HCEC 1CT (cell line): ENCODE results near the gene FRMD5.

ENCODE experiments used
- DNase-seq: peaks from one replicate; pipeline ENCODE4 v3.0.0-alpha.2; 2017

FRMD5 gene

DNA sequence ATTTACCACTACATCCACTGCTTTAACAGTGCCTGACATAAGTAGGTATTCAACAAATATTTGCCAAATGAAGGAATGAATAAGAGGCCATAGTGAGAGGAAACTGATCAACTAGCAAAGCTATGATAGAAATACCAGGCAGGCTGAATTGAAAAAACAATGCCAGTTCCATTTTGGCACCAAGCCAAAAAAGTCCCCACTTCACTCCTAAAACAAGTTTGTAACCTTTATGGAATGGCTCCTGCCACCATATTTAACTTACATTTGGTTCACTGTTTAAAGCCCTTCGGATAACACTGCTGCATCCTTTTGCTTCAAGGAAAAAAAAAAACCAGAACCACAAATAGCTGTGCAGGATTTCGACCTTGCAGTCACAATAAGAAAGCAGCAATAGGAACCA is 166.1 kb downstream of the FRMD5 start:
- no peak for DNase-seq

DNA sequence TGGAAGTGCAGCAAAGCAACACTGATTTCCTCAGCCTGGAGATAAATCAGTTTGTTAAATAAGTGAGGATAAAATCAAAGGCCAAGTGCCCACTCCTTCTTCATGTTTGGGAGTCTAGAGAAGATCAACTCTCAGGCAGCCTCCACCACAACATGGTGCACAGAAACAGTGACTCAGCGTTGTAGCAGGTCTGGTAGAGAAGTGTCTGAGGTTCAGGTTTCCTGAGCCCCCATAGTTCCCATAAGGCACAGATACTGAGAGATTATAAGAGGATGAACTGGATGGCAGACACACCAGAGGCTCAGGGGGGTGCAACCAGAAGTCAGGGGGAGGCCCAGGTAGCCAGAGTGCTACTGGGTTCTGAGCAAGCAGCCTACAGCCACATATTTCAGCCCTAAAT is 166.7 kb downstream of the FRMD5 start:
- DNase-seq = peak; percentile 29

DNA sequence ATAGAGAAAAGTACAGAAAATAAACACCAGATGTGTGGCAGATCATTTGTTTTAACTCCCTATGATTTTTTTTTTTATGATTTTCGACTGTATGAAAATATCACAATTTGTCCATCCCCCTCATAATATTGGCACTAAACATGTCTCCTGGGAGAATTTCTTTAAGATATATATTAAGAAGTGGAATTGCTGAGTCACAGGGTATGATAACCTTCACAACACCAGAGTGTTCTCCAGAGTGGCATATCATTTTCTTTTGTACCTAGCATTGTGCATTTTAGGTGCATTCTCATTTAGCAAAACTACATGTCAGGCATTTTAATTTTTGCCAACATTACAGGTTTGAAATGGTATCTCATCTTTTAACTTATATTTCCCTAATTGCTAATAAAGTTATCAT is 170.9 kb downstream of the FRMD5 start:
- DNase-seq = no peak

DNA sequence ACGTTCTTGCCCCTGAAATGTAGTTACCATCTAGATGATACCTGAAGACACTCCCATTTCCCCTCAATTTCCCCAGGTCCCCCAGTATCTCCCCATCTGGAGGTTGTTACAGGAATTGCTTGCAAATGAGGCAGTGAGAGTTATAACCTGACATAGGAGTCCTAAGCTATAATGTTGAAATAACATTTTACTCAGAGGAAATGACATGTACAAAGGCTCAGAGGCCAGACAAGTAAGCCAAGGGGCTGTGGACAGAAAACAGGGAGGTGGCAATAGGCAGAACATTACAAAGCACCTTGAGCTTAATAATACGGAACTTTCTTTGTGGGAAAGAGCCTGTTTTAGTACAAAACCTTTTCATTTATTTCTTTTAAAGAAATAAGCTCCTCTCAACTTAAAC is 171.9 kb downstream of the FRMD5 start:
- peak; percentile 58 for DNase-seq

DNA sequence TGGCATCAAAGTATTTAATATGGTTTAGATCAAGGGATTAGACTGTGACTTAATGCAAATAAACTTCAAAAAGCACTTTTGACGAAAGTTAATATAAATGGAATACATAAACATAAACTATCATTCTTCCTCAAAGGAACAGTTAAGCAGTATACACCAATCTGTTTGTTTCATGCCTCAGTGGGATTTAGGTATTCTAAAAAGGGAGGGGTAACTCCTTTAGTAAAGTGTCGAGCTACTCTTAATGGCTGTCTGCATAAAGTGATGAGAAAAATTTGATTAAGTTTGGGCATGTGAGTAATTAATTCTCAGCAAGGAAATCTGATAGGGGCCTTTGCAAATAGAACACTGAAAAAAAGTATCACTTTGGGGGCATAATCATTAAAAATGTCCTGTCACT is 176.9 kb downstream of the FRMD5 start:
- no peak for DNase-seq

DNA sequence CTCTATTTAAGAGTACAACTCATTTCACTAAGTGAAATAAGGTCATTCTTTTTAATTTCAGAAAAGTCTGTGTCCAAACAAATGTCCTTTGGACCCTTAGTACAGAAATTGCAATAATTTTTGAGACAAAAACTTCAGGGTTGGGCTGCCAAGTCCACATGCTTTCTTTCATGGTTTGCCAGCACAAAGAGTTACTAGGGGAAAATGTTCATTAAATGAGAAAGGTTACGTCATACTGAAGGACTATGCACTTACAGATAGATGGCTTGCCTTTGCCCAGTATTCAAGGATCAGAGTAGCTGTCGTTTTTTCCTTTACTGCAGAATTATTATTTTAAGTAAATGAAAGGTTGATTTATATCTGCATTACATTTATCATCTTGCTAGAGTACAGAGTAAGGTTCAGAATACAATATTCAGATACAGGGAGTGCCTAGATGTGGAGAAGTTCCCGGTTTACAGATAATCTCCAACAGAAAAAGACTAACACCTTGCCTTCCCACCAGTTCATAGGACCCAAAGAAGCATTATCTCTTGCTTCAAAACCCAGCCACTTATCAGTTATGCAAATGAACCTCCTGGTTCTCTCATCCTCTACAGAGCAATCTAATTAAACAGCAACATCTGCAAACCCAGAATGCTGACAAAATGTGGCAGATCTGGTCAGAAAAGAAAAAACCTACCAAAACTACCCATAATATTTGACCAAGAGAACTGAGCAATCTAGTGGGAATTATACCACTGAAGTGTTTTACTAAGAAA is 179.3 kb downstream of the FRMD5 start:
- no peak for DNase-seq

DNA sequence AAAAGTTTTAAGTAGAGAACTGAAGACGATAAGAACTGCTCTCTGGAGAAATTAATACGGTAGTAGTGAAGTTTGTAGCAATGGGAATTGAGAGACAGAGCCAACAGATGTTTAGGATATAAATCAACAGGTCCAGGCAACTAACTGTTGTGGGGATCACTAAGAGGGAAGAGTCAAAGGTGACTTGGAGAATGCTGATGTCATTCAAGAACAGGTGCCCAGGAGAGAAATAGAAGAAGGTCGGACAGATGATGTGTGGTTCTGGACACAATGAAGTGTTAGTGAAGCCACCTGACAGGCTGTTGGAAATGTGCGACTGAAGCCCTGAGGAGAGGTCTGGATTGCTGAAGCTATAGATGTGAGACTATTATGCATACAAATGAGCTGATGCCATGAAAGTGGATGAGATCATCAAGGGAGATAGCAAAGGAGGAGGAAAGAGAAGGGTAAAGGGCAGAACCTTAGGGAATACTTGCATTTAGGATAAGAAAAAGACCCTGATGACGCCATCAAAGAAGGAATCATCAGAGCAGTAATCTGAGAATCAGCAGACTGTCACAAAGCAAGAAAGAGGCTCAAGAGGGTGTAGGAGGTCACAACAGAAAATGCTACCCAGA is 183.7 kb downstream of the FRMD5 start:
- no peak for DNase-seq

DNA sequence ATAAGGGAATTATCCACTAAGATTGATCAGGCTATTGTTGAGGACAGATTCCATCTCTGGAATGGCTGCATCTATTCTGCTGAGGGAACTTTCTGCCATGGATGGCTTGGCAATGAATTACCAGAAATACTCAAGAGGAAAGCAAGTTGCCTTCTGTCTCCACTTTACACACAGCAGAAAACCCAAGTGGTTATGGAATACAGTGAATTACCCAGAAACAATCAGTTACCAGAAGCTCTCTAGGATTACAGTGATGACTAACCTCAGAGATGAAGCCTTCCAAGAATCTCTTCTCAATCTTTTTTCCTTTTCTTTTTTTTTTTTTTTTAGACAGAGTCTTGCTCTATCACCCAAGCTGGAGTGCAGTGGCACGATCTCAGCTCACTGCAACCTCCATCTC is 185.0 kb downstream of the FRMD5 start:
- peak; percentile 71 for DNase-seq

DNA sequence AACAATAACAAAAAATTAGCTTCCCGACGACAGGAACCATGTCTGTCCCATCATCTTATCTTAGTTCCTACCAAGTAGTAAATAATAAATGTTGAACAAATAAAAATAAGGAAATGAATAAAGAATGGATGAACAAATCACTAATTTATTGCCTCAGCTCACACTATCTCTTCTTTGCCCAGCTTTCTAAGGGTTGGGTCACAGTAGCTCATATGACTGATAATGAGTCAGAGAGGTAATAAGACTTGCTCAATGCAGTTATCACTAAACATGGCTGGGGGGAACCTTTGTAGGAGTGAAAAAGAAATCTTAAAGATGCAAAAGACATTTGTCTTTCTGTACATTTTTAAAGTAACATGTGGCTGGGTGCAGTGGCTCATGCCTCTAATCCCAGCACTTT is 186.0 kb downstream of the FRMD5 start:
- DNase-seq = peak; percentile 77

DNA sequence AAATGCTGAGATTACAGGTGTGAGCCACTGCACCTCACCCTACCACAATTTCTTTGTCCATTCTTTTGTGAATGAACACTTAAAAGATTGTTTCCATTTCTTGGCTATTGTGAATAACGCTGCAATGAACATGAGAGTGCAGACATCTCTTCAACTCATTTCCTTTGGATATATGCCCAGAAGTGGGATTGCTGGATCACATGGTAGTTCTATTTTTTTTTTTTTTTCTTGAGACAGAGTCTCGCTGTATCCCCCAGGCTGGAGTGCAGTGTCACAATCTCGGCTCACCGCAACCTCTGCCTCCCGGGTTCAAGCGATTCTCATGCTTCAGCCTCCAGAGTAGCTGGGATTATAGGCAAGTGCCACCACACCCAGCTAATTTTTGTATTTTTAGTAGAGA is 194.8 kb downstream of the FRMD5 start:
- DNase-seq = peak; percentile 65

DNA sequence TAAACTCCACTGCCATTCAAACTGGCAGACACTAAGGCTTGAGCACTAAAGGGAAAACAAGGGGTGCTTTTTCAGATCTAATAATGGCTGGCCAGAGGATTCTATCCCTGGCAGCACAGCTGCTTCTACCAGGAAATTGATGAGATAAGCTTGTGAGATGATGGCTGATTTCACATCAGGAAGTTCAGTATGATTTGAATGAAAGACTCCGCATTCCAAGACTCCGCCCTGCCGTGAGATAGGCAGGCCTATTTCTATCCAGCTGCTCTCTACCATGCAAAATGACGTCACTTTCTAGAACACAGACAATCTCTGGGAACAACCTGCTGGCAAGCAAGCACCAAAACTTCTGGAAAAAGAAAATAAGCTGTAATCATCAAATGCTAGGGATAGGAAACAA is 196.5 kb downstream of the FRMD5 start:
- peak; percentile 8 for DNase-seq

DNA sequence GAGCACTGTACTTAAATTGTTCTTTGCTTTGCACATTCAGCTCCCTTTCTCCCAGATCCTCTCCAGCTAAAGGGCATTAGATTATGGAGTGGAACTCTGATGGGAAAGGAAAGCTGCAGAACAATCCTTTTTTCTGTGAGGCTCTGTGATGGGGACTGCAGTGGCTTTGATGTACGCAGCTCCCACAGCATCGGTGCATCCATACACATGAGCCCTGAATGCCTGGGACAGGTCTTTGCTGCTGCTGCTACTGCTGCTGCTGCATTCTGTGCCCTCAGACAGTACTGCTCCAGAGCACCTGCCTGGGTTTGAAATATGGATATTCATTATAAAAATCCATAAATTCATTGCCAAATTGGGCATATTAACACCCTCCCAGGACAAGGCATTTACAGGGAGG is 203.9 kb downstream of the FRMD5 start:
- no peak for DNase-seq

DNA sequence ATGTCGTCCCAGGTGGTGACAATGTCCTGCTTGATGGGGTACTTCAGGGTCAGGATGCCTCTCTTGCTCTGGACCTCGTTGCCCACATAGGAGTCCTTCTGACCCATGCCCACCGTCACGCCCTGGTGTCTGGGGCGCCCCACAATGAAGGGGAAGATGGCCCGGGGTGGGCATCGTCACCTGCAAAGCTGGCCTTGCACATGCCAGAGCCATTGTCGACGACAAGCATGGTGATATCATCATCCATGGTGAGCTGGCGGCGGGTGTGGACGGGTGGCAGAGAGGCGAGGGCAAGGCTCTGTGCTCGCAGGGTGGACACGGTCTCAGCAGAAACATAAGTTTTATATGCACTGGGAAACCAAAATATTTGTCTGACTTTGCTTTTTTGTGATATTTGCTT is 205.1 kb downstream of the FRMD5 start:
- no peak for DNase-seq

DNA sequence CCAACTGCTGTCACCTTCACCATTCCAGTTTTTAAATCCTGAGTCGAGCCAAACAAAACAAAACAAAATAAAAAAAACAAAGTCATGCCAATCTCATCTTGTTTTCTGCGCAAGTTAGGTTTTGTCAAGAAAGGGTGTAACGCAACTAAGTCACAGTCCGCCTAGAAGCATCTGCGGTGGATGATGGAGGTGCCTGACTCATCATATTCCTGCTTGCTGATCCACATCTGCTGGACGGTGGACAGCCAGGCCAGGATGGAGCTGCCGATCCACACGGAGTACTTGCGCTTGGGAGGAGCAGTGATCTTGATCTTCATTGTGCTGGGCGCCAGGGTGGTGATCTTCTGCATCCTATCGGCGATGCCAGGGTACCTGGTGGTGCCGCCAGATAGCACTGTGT is 206.2 kb downstream of the FRMD5 start:
- DNase-seq = no peak

DNA sequence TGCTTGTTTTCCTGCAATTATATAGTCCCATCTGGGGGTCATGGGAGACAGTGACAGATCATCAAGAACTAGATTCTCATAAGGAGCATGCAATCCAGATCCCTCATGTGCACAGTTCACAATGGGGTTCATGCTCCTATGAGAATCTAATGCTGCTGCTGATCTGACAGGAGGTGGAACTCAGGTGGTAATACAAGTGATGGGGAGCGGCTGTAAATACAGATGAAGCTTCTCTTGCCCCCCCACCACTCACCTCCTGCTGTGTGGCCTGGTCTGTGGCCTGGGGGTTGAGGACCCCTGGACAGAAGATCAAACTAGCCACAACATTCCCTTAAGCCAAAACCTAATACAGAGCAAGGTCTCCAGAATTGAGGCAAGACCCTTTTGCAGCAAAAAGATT is 207.1 kb downstream of the FRMD5 start:
- DNase-seq = no peak

DNA sequence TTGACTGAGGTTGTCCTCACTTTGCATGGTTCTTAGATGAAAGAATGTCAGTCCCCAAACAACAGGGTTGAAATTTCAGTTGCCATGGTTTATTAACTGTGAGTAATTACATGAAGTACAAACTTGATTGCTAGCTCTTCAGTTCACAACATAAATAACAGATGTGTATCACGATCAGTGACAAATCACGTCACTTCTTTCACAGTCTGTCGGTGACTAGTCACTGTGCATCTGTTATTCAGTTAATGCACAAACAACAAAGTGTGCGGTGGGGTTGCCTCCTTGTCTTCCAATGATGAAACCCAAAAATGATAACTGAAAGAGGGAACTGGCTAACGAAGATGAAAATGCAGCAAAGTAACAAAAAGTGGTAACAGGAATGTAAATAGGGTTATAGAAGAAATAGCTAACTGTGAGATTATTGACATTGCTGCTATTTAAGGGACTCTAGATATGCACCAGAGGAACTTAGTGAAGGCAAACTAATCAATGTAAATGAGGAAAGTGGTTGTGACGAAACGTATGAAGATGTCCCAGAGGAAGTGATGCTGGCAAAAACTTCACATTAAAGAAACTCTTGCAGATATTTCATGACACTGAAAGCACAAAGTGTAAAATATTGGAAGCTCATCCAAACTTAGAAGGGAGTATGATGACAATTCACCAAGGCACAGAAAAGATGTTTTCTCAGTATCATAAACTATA is 208.9 kb downstream of the FRMD5 start:
- DNase-seq = no peak

DNA sequence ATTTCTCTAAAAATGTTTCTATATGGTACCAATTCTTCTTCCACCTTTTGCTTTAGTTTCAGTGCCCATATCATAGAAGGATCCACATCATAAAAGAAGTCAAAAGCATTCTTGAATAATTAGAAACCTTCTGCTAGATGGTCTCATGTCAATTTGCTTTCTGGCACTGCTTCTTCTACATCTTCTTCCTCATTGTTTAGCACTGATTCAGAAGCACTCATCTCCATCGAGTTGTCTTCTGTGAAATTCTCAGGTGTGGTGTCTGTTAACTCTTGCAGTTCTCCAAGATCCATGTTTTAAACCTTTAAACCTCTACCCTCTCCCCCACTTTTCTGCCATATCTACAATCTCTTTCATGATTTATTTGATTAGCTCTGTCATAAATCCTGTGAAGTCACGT is 213.5 kb downstream of the FRMD5 start:
- no peak for DNase-seq

DNA sequence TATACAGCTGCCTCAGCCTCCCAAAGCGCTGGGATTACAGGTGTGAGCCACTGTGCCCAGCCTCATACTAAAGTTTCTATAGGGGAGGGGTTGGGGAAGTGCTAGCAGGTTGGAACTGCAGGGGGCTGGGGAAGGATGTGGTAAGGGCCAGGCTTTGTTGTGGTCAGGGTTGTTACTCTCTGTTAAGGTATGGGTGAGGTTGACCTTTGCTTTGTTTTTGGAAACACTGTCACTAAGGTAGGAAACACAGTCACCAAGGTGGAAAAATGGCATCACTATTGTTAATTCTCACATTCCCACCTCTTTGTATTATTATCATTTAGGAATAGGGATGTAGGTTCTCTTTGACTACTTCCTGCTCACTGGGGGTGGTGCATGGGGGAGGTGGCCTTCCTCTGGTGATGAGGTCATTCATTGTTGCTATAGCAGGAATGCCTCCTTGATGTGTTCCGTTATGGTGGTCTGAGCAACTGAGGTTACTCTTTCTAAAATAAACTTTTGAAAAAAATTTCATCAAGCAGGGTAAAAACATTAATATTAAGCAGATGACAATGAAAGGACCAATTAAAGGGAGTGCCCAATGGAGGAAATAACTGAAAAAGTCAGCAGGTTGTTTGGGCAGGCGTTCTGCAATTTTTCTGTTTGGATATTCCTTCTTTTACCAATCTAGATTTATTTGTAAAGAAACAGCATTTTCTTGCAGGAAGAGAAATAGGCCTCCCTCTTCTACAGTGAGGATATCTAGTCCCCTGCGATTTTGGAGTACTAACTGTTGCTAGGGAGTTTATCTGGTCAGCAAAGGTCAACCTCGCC is 217.8 kb downstream of the FRMD5 start:
- no peak for DNase-seq

DNA sequence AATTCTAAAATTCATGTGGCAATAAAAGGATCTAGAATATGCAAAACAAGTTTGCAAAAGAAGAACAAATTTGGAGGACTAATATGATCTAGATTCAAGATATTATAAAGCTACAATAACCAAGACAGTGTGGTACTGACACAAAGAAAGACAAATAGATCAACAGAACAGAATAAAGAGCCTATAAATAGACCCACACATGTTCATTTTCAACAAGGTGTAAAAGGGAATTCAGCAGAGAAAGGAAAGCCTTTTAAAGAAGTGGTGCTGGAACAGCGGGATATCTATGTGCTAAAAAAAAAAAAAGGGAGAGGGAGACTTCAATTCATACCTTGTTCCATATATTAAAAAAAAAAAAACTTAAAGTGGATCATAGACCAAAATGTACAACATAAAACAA is 219.3 kb downstream of the FRMD5 start:
- DNase-seq = no peak

DNA sequence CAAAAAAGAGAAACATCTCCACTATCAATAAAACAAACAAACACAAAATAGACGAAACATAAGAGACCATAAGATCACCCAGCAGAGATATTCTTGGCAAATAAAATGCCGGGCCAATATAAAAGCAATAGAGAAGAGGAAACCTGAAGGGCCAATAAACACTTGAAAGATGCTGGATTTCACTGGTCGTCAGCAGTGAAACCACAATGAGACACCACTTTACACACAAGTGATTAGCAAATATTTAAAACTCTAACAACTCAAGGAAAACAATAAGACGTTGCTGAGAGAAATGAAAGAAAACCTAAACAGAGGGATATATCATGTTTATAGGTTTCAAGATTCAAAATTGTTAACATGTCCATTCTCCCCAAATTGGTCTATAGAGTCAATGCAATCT is 219.7 kb downstream of the FRMD5 start:
- peak; percentile 28 for DNase-seq

DNA sequence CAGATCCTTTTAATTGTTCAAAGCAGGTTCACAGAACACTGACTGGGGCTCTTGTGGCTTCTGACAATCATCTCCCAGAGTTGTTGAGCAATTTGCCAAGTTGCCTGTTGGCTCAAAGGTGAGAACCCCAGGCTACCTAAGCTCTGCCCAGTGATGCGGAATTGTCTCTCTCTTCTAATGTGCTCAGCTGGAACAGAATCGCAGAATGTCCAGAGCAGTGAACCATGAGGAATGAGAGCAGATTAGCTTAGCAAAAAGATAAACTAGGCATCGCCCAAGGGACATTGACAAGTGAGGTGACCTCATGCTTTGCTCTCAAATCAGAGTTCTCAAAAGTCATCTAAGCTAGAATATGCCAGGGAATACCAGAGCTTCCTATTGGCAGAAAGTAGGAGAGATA is 220.2 kb downstream of the FRMD5 start:
- no peak for DNase-seq

DNA sequence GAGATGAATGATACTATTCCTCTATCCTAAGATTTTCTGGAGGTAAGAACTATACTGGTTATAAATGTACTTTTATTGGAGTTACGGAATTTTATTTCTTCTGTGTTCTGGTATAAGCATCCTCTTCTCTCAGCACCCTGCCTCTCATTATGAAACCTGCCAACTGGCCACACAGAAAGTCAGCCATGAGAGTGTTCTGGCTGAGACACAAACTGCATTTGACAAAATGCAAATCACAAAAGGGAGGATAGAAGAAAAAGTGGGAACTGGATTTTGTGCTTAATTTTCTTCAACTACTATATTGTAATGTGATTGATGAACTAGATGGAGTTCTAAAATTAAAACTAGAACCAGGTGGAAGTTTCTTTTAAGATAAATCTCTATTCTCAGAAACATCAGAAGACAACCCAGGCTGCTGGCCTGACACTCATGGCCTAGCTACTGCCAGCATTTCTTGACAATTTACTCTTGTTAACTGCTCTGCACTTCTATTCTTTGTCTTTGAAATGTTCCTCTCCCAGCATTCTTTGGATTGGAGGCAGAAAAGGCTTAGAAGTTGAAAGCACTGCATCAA is 225.2 kb downstream of the FRMD5 start:
- DNase-seq = no peak

DNA sequence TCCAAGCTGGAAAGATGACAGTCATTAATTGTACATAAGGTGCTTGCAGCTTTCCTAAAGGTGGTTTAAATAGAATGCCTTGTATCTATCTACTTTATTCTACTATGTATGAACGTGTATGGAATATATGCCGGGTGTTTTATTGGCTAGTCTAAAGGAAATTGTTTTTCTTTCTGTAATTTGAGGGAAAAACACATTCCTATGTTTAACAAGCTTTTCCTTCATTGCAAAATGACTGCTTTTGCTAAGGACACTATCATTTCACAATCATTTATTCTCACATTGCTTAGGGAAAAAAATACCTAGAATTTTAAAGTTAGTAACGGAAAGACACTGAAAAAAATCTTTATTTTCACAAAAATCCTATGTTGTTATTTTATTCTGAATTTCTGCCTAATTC is 226.5 kb downstream of the FRMD5 start:
- no peak for DNase-seq
